ENCODE results near the gene SAMD4A.

Gene SAMD4A, protein sequence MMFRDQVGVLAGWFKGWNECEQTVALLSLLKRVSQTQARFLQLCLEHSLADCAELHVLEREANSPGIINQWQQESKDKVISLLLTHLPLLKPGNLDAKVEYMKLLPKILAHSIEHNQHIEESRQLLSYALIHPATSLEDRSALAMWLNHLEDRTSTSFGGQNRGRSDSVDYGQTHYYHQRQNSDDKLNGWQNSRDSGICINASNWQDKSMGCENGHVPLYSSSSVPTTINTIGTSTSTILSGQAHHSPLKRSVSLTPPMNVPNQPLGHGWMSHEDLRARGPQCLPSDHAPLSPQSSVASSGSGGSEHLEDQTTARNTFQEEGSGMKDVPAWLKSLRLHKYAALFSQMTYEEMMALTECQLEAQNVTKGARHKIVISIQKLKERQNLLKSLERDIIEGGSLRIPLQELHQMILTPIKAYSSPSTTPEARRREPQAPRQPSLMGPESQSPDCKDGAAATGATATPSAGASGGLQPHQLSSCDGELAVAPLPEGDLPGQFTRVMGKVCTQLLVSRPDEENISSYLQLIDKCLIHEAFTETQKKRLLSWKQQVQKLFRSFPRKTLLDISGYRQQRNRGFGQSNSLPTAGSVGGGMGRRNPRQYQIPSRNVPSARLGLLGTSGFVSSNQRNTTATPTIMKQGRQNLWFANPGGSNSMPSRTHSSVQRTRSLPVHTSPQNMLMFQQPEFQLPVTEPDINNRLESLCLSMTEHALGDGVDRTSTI

DNA sequence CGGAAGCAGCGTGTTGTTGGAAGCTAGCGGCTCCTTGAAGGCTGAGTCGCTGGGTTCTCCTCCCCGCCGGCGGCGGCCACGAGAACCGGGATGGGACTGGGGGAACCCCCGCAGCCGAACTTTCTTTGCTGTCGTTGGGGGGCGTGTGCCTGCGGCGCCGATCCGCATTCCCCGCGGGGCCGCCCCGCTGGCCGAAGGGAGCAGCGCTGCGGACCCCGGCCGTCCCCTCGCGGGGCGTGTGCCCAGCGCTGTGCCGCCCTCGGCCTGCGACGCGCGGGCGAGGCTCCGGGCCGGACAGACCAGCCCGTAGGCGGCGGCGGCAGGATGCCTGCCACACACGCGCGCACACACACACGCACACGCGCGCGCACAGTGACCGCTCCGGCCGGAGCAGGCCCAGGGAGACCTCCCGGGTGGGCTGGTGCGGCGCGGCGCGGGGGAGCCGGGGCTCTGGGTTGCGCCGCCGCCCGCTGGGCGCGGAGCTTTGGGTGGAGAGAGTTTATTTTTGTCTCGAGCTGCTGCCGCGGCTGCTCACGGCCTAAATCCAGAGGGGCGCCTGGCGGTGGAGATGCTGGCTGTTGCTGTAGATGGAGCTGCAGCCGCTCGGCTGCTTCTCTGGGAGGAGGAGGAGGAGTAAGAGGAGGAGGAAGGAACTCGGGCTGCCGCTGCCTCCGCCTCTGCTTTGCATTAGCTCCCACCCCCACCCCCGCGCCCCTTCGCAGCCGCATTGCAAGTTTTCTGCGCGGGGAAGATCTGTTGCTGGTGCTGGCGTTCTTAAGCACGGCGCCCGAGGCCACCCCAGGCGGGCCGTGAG, at the start of gene SAMD4A:
SAMD4A (plus strand) TSS at position 719 of the 814 bp plus-strand sequence. CDS start 789 bp downstream, outside the sequence.
- TF ChIP-seq, protein P1, sequence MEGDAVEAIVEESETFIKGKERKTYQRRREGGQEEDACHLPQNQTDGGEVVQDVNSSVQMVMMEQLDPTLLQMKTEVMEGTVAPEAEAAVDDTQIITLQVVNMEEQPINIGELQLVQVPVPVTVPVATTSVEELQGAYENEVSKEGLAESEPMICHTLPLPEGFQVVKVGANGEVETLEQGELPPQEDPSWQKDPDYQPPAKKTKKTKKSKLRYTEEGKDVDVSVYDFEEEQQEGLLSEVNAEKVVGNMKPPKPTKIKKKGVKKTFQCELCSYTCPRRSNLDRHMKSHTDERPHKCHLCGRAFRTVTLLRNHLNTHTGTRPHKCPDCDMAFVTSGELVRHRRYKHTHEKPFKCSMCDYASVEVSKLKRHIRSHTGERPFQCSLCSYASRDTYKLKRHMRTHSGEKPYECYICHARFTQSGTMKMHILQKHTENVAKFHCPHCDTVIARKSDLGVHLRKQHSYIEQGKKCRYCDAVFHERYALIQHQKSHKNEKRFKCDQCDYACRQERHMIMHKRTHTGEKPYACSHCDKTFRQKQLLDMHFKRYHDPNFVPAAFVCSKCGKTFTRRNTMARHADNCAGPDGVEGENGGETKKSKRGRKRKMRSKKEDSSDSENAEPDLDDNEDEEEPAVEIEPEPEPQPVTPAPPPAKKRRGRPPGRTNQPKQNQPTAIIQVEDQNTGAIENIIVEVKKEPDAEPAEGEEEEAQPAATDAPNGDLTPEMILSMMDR (IDR thresholded peaks at IDR 0.05; ENCODE audit: low read depth, low read length, missing control alignments) = peak; percentile 21
- DNase-seq (ENCODE audit: low read depth) = peak; percentile 49

DNA sequence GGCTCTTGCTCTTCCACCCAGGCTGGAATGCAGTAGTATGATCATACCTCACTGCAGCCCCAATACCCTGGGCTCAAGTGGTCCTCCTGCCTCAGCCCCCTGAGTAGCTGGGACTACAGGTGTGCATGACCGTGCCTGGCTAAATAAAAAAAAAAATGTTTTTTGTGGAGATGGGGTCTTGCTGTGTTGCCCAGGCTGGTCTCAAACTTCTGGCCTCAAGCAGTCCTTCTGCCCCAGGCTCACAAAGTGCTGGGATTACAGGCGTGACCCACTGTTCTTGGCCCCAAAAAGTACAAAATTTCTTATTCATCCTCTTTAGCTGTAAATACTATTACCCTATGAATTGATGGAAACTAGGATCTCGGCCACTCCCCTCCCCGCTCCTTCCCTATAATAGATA, 42.5 kb upstream of the SAMD4A start:
- DNase-seq (ENCODE audit: low read depth) = no peak
- TF ChIP-seq, protein P1 (IDR thresholded peaks at IDR 0.05; ENCODE audit: low read depth, low read length, missing control alignments) = no peak

More for the DNA sequence above, at the start of gene SAMD4A:
- peak within 1 kb of the TSS; percentile 62 for H3K4me3 ChIP-seq (ENCODE audit: low read depth, low read length)

DNA sequence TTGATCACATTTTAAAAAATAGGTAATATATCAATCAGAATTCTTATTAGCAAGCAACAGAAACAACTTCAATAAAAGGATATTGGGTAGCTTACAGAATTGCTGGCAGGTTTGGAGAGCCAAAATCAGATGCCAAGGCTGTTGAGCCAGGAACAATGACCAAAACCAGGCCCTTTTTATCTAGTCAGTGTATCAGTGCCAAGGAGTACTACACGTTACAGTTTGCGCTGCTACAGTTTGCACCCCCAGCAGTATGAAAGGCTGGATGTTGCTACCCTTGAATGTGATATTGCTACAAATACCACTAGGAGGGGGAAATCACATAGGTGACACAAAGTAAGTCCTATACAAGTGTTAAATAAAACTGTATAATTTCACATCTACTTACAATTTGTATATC, 38.0 kb upstream of the SAMD4A start:
- no peak overlapping the region for H3K4me3 ChIP-seq (ENCODE audit: low read depth, low read length)
- TF ChIP-seq, protein P1 (IDR thresholded peaks at IDR 0.05; ENCODE audit: low read depth, low read length, missing control alignments) = no peak

More for the DNA sequence above, 42.5 kb upstream of the SAMD4A start:
- no peak overlapping the region for H3K4me3 ChIP-seq (ENCODE audit: low read depth, low read length)

DNA sequence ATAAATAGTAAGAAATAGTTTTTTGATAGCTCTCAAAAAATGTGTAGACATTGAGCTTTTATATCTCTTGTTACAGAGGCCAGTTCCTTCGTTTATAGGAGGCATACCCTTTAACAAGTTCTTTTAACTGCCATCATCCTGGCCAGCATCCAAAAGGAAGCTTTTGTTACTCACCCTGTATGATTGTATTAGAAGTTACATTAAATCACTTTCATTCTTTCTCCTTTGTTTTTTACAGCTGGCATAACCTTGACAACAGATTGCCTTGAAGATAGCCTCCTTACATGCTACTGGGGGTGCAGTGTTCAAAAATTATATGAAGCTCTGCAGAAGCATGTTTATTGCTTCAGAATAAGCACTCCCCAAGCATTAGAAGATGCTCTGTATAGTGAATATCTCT, 37.1 kb upstream of the SAMD4A start:
- no peak overlapping the region for H3K4me3 ChIP-seq (ENCODE audit: low read depth, low read length)
- TF ChIP-seq, protein P1 (IDR thresholded peaks at IDR 0.05; ENCODE audit: low read depth, low read length, missing control alignments) = no peak
- DNase-seq (ENCODE audit: low read depth) = no peak

More for the DNA sequence above, 38.0 kb upstream of the SAMD4A start:
- DNase-seq (ENCODE audit: low read depth) = no peak

DNA sequence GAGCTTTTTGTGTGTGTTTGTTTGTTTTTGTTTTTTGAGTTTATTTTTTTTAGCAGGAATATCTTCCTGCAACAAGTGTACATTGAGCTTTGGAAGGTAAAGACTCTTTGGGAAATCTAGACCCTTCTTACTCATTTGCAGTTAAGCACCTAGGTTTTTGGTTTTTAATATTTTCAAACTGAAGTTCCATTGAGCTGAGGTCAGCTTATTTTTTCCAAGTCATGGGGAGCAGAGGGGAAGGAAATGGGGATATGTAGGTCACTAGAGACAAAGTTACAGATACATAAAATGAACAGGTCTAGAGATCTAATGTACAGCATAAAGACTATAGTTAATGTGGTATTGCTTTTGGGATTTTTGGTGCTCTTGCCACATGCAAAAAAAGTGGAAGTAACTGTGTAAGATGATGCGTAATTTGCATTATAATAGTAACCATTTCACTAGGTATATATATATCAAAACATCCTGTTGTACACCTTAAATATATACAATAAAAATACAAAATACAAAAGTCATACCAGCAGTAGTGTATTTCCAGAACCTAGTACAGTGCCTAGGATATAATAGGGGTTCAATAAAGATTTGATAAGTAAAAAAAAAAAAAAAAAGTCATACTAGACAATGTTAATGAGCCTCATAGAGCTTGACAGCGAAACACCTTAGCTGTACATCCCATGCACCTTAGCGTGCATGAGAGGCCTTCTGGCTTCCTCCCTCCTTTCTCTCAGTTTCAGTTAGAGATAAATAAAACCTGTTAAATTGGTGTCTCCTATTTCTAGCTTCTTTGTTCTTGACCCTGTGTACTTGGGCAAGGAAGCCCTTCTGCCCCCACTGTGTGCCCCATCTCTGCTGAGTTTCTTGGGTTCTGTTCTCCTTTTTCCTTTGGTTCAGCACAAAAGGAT, 34.6 kb upstream of the SAMD4A start:
- DNase-seq (ENCODE audit: low read depth) = peak; percentile 65
- peak overlapping the region; percentile 15; the same call in 1 of the 2 replicates for H3K4me3 ChIP-seq (ENCODE audit: low read depth, low read length)
- TF ChIP-seq, protein P1 (IDR thresholded peaks at IDR 0.05; ENCODE audit: low read depth, low read length, missing control alignments) = no peak

DNA sequence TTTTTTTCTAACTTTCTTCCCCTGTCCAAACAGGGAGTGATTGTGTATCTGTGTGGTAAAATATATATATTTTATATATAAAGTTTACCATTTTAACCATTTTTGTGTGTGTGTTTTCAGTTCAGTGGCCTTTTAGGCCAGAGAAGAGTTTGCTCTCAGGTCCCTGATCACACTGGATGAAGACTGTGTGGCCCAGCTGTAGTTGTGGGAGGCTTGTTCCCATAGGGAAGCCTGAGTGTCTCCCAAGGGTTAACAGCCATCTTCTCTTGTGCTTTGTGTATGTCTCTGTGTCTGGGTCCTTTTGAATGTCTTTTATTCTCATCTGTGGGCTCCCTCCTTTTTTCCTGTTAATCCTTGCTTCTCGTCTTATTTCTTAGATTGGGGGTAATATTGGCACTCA, 33.8 kb upstream of the SAMD4A start:
- no peak overlapping the region; the same call in 1 of the 2 replicates for H3K4me3 ChIP-seq (ENCODE audit: low read depth, low read length)
- TF ChIP-seq, protein P1 (IDR thresholded peaks at IDR 0.05; ENCODE audit: low read depth, low read length, missing control alignments) = no peak
- no peak for DNase-seq (ENCODE audit: low read depth)
